ENCODE data around the gene USP30. TPM values are rescaled to one million over a fixed set of nuclear protein-coding genes. Genes with fewer than 3 reads are reported as not detected.

The USP30 gene
- total RNA-seq, 2 experiments from 2014 or later = 7.5 to 8.5 TPM

GRCh38 chr12:109115758-109116610, 63.6 kb downstream of the USP30 start, which contains the start of gene ACACB:
ACACB (plus strand) TSS chr12:109116587; CDS start chr12:109139406, 22,819 bp downstream.
- POLR2A ChIA-PET = no interaction called here

GRCh38 chr12:109116611-109116949, 64.2 kb downstream of the USP30 start:
- ChIA-PET POLR2A (interaction anchor here (1.1 kb wide), 1 partner anchor 9 kb away, joined by 3 read pairs; no protein-coding TSS in a partner anchor), CTCF (no interaction called here)

More at GRCh38 chr12:109115758-109116610, 63.6 kb downstream of the USP30 start, which contains the start of gene ACACB:
- CTCF ChIA-PET = no interaction called here

- ChIA-PET POLR2A (no interaction called here), CTCF (no interaction called here)
Measured at GRCh38 chr12:109120095-109120494, 67.7 kb downstream of the USP30 start.

- CTCF ChIA-PET = interaction anchor here (1.2 kb wide), 1 partner anchor 9 kb away, joined by 3 read pairs; no protein-coding TSS in a partner anchor
Measured at GRCh38 chr12:109120557-109120956, 68.2 kb downstream of the USP30 start.

DNA sequence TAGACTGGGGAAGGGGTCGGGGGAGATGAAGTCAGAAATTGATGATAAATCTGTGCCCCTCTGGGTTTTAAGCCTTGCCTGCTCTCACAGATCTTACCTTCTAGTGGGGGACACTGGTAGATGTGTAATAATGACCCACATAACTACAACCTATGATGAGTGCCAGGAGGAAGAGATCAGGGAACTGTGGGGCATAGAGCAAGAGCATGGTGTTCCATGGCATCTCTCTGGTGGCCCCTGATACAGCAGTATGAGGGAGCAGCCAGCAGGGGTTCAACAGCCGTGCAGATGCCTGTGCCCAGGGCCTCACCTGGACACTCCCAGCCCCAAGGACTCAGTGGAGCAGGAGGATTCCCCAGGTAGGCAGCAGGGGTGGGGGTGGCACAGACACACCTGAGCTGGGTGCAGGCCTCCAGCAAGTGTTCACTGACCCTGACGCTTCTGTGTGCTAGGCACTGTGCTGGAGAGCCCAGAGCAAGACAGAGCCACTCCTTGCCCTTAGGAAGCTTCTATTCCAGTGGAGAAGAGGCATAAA, 69.0 kb downstream of the USP30 start:
- POLR2A ChIA-PET = no interaction called here

More at GRCh38 chr12:109120557-109120956, 68.2 kb downstream of the USP30 start:
- POLR2A ChIA-PET = no interaction called here

DNA sequence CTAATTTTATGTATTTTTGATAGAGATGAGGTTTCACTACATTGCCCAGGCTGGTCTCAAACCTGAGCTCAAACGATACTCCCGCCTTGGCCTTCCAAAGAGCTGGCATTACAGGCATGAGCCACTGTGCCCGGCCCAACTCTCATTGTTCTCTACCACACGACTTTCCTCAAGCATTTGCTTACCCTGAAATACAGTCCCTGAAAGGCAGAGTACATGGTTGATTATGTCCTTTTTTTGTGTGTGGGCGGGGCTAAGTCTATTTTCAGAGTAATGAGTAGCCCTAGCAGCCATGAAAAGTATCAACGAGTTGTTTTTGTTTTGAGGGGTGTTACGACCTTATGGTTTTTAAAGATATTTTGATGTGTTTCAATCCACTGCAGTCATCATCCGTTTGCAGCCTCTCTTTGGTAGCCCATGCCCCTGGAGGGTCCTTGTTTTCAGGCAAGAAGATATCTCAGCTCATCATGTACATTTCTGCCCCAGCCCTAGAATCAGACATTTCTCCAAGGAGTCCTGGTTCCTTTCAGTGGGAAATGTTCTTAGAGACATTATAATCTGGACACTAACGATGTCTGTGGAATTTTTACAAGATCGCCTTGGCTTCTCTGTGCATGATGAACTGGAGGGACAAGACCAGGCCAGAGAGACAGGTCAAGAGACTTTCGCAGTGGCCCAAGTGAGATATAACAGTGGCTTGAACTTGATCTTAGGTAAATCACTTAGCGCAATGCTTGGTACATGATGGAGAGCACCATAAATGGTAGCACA, 72.7 kb downstream of the USP30 start:
- ChIA-PET POLR2A (no interaction called here), CTCF (no interaction called here)

More for the DNA sequence above, 69.0 kb downstream of the USP30 start:
- CTCF ChIA-PET = interaction anchor here (1.2 kb wide), 1 partner anchor 10 kb away, joined by 3 read pairs; no protein-coding TSS in a partner anchor

DNA sequence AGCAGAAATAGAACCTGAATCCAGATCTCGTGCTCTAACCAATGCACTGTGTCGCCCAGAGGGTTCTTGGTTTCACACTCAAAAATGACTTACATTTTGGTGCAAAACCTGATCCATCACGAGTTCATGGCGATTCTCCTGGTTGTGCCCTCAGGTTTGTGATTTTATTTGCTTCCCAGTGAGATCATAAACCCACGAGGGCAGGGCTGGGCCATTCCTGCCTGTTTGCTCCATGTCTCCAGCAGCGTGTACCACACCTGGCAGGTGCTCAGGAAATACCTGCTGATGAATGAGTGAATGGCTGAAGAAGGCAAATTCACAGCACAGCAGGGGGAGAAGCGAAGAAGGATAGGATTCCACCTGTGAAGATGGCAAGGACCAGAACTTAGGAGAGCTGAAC, 73.4 kb downstream of the USP30 start:
- CTCF ChIA-PET = no interaction called here
- POLR2A ChIA-PET = no interaction called here

GRCh38 chr12:109126784-109127183, 74.4 kb downstream of the USP30 start:
- CTCF ChIA-PET = no interaction called here

DNA sequence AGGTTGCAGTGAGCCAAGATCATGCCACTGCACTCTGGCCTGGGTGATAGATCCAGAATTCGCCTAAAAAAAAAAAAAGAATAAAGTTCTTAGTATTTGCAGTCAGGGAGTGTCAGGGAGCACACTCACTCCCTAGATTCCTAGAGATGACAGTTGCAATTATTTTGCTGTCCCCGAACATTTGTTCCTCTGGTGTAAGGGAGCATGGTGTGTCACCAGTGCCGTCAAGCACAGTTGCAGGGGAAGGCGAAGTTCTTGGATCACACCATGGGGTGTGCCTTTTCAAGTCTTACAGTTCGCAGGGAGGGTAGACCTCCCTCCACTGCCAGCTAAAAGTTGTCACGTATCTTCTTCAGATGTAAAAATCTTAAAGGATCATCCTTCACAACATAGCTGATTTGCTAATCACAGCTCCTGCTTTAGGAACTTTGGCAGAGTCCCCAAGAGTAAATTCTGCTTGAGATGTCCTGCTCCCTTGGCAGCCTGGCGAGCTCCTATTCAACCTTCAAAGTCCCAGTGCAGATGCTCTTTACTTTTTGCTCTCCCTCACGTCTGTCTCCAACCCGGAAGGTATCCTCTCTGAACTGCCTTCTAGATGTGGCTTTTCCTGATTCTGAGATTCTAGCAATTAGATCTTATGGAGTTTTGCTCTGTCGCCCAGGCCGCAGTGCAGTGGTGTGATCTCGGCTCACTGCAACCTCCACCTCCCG, 75.3 kb downstream of the USP30 start:
- ChIA-PET CTCF (no interaction called here), POLR2A (no interaction called here)

More at GRCh38 chr12:109126784-109127183, 74.4 kb downstream of the USP30 start:
- POLR2A ChIA-PET = no interaction called here

DNA sequence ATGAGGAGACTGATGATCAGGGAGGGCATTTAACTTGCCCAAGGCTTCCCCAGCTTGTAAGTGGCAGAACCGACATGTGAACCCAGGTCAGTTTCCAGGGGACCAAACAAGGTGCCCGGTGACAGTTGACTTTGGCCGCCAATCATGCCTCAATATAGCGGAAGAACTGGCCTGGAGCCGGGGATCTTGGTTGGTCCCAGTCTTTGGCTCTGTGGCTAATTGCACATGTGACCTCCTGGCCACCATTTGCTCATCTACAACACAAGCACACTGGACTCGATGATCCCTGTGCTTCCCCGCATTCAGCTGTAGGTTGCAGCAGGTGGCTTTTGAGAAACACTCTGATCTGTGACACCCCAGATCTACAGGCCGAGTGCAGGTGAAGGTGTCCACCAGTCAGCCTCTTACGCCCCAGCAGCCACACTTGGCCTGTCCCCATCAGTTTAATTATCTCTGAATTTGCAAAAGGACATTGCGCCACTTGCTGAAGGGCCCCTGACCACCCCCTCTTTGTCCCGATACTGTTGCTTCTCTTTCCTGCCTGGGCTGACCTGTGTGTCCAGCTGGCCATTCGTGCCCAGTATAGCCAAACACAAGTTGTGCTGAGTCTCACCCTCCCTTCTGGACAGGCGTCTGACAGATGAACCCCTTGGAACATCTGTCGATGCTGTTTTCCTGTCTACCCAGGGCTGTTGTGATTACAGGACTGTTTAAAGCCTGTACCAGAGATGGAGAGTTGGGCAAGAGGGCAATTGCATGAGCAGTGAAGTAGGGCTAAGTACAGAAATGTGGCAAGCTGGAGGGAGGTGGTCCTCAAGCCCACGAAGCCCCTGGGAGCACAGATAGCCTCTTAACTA, 78.1 kb downstream of the USP30 start:
- CTCF ChIA-PET = no interaction called here
- POLR2A ChIA-PET = no interaction called here

GRCh38 chr12:109131154-109132050, 79.0 kb downstream of the USP30 start:
- CTCF ChIA-PET = no interaction called here

GRCh38 chr12:109134186-109134917, 82.0 kb downstream of the USP30 start:
- POLR2A ChIA-PET = no interaction called here
- CTCF ChIA-PET = interaction anchor here (0.9 kb wide), 1 partner anchor 263 kb away, joined by 3 read pairs; no protein-coding TSS in a partner anchor

More at GRCh38 chr12:109131154-109132050, 79.0 kb downstream of the USP30 start:
- POLR2A ChIA-PET = no interaction called here

- ChIA-PET POLR2A (no interaction called here), CTCF (interaction anchor here (0.8 kb wide), 1 partner anchor 257 kb away, joined by 3 read pairs; no protein-coding TSS in a partner anchor)
Measured at GRCh38 chr12:109137055-109137454, 84.7 kb downstream of the USP30 start.

All from activated CD8-positive, alpha-beta memory T cell treated with anti-CD3 and anti-CD28 coated beads for 36 hours (primary cell).